ENCODE results near the gene RTN4R.

GRCh38 chr22:20295262-20296064, 27.3 kb upstream of the RTN4R start:
- no peak for TF ChIP-seq CTCF (IDR thresholded peaks at IDR 0.05)
- TF ChIP-seq EZH2 (IDR thresholded peaks at IDR 0.05; ENCODE audit: borderline replicate concordance, insufficient read depth, low read depth, low read length, poor library complexity, severe bottlenecking) = no peak
